ENCODE measurements around the gene AFF3.

AFF3 gene

GRCh38 chr2:99648906-99649789 lies 493.2 kb downstream of the AFF3 start:
- no peak for DNase-seq

GRCh38 chr2:99648178-99648844 lies 494.1 kb downstream of the AFF3 start:
- no peak for DNase-seq

GRCh38 chr2:99645960-99646359 lies 496.4 kb downstream of the AFF3 start:
- DNase-seq, result no peak

- no peak for DNase-seq
Observed at GRCh38 chr2:99644419-99644787, 498.0 kb downstream of the AFF3 start.

- no peak for DNase-seq
Observed at GRCh38 chr2:99643787-99644418, 498.5 kb downstream of the AFF3 start.

- no peak for DNase-seq
Observed at GRCh38 chr2:99641999-99642398, 500.4 kb downstream of the AFF3 start.

- no peak for DNase-seq
Observed at GRCh38 chr2:99640635-99641151, 501.7 kb downstream of the AFF3 start.

- no peak for DNase-seq
Observed at GRCh38 chr2:99638791-99639190, 503.6 kb downstream of the AFF3 start.

- no peak for DNase-seq
Observed at GRCh38 chr2:99637159-99637697, 505.2 kb downstream of the AFF3 start.

GRCh38 chr2:99636144-99637034 lies 506.0 kb downstream of the AFF3 start:
- DNase-seq, result no peak

- no peak for DNase-seq
Observed at GRCh38 chr2:99635710-99636109, 506.7 kb downstream of the AFF3 start.

GRCh38 chr2:99634234-99634633 lies 508.2 kb downstream of the AFF3 start:
- no peak for DNase-seq

GRCh38 chr2:99631700-99632099 lies 510.7 kb downstream of the AFF3 start:
- no peak for DNase-seq

GRCh38 chr2:99629320-99629719 lies 513.1 kb downstream of the AFF3 start:
- DNase-seq, result no peak

- no peak for DNase-seq
Observed at GRCh38 chr2:99626158-99626557, 516.2 kb downstream of the AFF3 start.

GRCh38 chr2:99624677-99625076 lies 517.7 kb downstream of the AFF3 start:
- no peak for DNase-seq

GRCh38 chr2:99623613-99624012 lies 518.8 kb downstream of the AFF3 start:
- DNase-seq, result no peak

GRCh38 chr2:99623035-99623434 lies 519.4 kb downstream of the AFF3 start:
- DNase-seq, result no peak

- DNase-seq, result no peak
Observed at GRCh38 chr2:99622534-99622933, 519.9 kb downstream of the AFF3 start.

GRCh38 chr2:99621774-99622173 lies 520.6 kb downstream of the AFF3 start:
- DNase-seq, result no peak

- DNase-seq, result no peak
Observed at GRCh38 chr2:99621106-99621505, 521.3 kb downstream of the AFF3 start.

- no peak for DNase-seq
Observed at GRCh38 chr2:99619151-99619550, 523.2 kb downstream of the AFF3 start.
